HepG2 (cell line): ENCODE measurements around the gene NID1. TPM values are rescaled to one million over a fixed set of nuclear protein-coding genes. Genes with fewer than 3 reads are reported as not detected.

ENCODE experiments used
- ARID5B ChIP-seq: IDR thresholded peaks from 2 replicates; pipeline ENCODE4 v1.4.0; 2020; ENCODE audit warnings: mild to moderate bottlenecking, missing genetic modification reagents
- CCDC6 ChIP-seq: sonication (generic); formaldehyde crosslinking; IDR thresholded peaks from 2 replicates; pipeline ENCODE4 v1.8.1; 2022; ENCODE audit warnings: mild to moderate bottlenecking, missing genetic modification reagents, moderate library complexity
- CEBPB ChIP-seq: IDR thresholded peaks from 2 replicates; pipeline ENCODE4 v1.6.1; 2011; ENCODE audit warnings: low read depth, low read length, improper control_type of control experiment, borderline replicate concordance
- CEBPG ChIP-seq: IDR thresholded peaks from 2 replicates; pipeline ENCODE4 v1.6.1; 2016
- CREB3 ChIP-seq: sonication (generic); formaldehyde crosslinking; IDR thresholded peaks from 2 replicates; pipeline ENCODE4 v1.5.0; 2020; ENCODE audit warnings: missing genetic modification reagents
- ETV5 ChIP-seq: IDR thresholded peaks from 2 replicates; pipeline ENCODE4 v1.6.1; 2018; ENCODE audit warnings: missing biosample characterization, missing genetic modification reagents, inconsistent platforms, borderline replicate concordance
- FOXK2 ChIP-seq: fragments of 450-650 bp; IDR thresholded peaks from 2 replicates; pipeline ENCODE4 v1.6.1; 2016
- IKZF4 ChIP-seq: sonication (generic); formaldehyde crosslinking; IDR thresholded peaks from 2 replicates; pipeline ENCODE4 v1.5.1; 2020; ENCODE audit warnings: borderline replicate concordance, mild to moderate bottlenecking, low read depth, missing genetic modification reagents; ENCODE audit errors: not compliant biosample characterization
- JDP2 ChIP-seq: sonication (generic); formaldehyde crosslinking; IDR thresholded peaks from 2 replicates; pipeline ENCODE4 v1.8.1; 2022; ENCODE audit warnings: missing genetic modification reagents, borderline replicate concordance
- MED13 ChIP-seq: sonication (generic); formaldehyde crosslinking; IDR thresholded peaks from 2 replicates; pipeline ENCODE4 v1.5.0; 2020; ENCODE audit warnings: missing genetic modification reagents
- SAP130 ChIP-seq: IDR thresholded peaks from 2 replicates; pipeline ENCODE4 v1.6.1; 2016; ENCODE audit warnings: low read depth
- TGIF2 ChIP-seq: IDR thresholded peaks from 2 replicates; pipeline ENCODE4 v1.6.1; 2016; ENCODE audit warnings: control low read depth, missing compliant biosample characterization
- UBTF ChIP-seq: sonication (generic); formaldehyde crosslinking; IDR thresholded peaks from 2 replicates; pipeline ENCODE4 v1.4.0; 2020; ENCODE audit warnings: mild to moderate bottlenecking, missing genetic modification reagents
- ZNF124 ChIP-seq: sonication (generic); formaldehyde crosslinking; IDR thresholded peaks from 2 replicates; pipeline ENCODE4 v1.4.0; 2020; ENCODE audit warnings: missing genetic modification reagents
- ZNF430 ChIP-seq: sonication (generic); formaldehyde crosslinking; IDR thresholded peaks from 2 replicates; pipeline ENCODE4 v1.9.0; 2021; ENCODE audit warnings: mild to moderate bottlenecking, missing genetic modification reagents
- ZNF549 ChIP-seq: sonication (generic); formaldehyde crosslinking; IDR thresholded peaks from 2 replicates; pipeline ENCODE4 v1.5.0; 2020; ENCODE audit warnings: missing genetic modification reagents
- ZNF562 ChIP-seq: sonication (generic); formaldehyde crosslinking; IDR thresholded peaks from 2 replicates; pipeline ENCODE4 v1.8.0; 2022; ENCODE audit warnings: missing genetic modification reagents, borderline replicate concordance
- ZNF614 ChIP-seq: IDR thresholded peaks from 2 replicates; pipeline ENCODE4 v1.6.1; 2018; ENCODE audit warnings: missing biosample characterization, missing genetic modification reagents, inconsistent platforms, borderline replicate concordance
- polyA plus RNA-seq, 8 experiments: library from polyadenylated mRNA; depleted of rRNA in 3 of 8; stranded (reverse) in 7 of 8; unstranded in 1 of 8; fragments of >200 nt; fragmentation: Illumina TruSeq in 4 of 8; extraction: Trizol in 4 of 8; gene quantifications; 2 replicates each; pipeline versions ENCODE4 v1.2.1 to v1.2.3, GENCODE V29; 2011 to 2016; ENCODE audit warnings: low read depth in 4 of 8, missing spikeins in 1 of 8, mixed read lengths in 1 of 8; ENCODE audit not compliant: insufficient read depth in 1 of 8
- total RNA-seq, 5 experiments: library from RNA; depleted of rRNA; stranded (reverse); fragments of >200 nt; fragmentation: Illumina TruSeq; extraction: Trizol; gene quantifications; 2 replicates each; pipeline ENCODE4 v1.2.3, GENCODE V29; 2016; ENCODE audit warnings: low read depth in 1 of 5
- TF ChIP-seq, protein P1 (sequence below): sonication (generic); formaldehyde crosslinking; IDR thresholded peaks from 2 replicates; pipeline ENCODE4 v1.5.0; 2020; ENCODE audit warnings: missing genetic modification reagents
- TF ChIP-seq, protein P2 (sequence below): sonication (generic); formaldehyde crosslinking; IDR thresholded peaks from 2 replicates; pipeline ENCODE4 v1.5.1; 2020; ENCODE audit warnings: missing genetic modification reagents, mild to moderate bottlenecking, borderline replicate concordance

NID1 gene
- total and polyA plus RNA-seq, 2 of the 13 experiments (the other 11 are each of a cell fraction or from before 2014, with no cell fraction given), result 50.2 to 56.1 TPM

DNA sequence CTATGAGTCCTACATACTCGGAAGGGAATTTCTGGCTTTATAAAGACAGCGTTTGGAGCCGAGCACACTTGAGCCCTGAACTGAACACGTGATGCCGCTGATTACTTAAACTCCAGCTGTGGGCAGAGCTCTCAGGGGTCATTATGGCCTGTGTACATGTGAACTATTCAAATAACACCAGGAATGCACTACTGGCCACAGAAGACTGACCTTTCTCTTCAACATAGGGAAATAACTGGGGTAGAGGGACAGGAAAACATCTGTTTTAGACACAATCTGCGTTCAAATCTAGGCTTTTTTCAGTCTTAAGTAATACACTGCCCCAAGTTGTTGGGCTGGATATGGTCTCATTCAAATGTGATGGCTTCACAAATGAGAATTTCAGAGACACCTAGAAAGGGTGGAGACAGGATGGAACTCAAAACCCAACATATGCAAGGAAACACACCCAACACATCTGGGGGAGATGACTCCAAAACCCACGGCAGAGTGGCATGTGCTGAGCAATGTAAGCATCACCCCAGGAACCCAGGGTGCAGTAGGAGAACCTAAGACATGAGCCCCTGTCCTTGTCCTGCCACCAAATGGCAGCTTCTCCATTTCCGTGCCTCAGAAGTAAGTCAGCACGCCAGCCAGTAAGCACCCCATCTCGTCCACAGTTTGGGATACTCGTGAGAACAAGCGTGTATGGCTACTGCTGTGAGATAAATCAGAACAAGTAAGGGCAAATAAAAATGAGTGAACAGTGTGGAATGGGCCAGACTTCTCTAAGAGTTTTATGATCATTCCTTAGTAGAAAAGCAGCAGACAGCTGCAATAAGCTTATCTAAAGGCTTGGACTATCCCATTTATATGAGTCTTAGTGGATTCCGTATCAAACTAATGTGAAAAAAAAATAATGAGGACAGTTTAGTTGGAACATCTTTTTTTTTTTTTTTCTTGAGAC is 24.9 kb downstream of the NID1 start (continued):
- TF ChIP-seq ARID5B (CRISPR knock-in tag) (peak; percentile 96), CEBPB (peak; percentile 61; the same call in 1 of the 2 replicates), MED13 (no peak), TGIF2 (CRISPR knock-in tag) (peak; percentile 81; the same call in 1 of the 2 replicates), CREB3 (no peak), IKZF4 (CRISPR knock-in tag) (no peak), ZNF614 (CRISPR knock-in tag) (peak; percentile 87; the same call in 1 of the 2 replicates), ZNF549 (no peak), UBTF (CRISPR knock-in tag) (no peak), SAP130 (CRISPR knock-in tag) (peak; percentile 92), ETV5 (CRISPR knock-in tag) (peak; percentile 47; the same call in 1 of the 2 replicates), ZNF562 (CRISPR knock-in tag) (no peak), CCDC6 (CRISPR knock-in tag) (no peak), JDP2 (CRISPR knock-in tag) (no peak), FOXK2 (peak; percentile 86), ZNF124 (peak; percentile 66; the same call in 1 of the 2 replicates), CEBPG (CRISPR knock-in tag) (peak; percentile 79), ZNF430 (CRISPR knock-in tag) (0 out of 2 replicates have a peak, but pooled peaks have one; percentile 46)
- TF ChIP-seq, protein P1, sequence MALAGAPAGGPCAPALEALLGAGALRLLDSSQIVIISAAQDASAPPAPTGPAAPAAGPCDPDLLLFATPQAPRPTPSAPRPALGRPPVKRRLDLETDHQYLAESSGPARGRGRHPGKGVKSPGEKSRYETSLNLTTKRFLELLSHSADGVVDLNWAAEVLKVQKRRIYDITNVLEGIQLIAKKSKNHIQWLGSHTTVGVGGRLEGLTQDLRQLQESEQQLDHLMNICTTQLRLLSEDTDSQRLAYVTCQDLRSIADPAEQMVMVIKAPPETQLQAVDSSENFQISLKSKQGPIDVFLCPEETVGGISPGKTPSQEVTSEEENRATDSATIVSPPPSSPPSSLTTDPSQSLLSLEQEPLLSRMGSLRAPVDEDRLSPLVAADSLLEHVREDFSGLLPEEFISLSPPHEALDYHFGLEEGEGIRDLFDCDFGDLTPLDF, result no peak
- TF ChIP-seq, protein P2, sequence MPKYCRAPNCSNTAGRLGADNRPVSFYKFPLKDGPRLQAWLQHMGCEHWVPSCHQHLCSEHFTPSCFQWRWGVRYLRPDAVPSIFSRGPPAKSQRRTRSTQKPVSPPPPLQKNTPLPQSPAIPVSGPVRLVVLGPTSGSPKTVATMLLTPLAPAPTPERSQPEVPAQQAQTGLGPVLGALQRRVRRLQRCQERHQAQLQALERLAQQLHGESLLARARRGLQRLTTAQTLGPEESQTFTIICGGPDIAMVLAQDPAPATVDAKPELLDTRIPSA, result no peak
